Lower leg skin (tissue), 3 donors: ENCODE results near the gene SUGCT.
"Not testable (repeated sequence)": the region's sequence is repeated elsewhere in the genome, so short reads cannot be mapped to it uniquely, and the experiment has no call there.

Experiments
- POLR2A ChIP-seq, 2 donors: fragments of 450-650 bp; IDR thresholded peaks; one replicate each; pipeline ENCODE4 v1.6.1; 2016 to 2017; ENCODE audit warnings: antibody characterized with exemption in 2 of 2, mild to moderate bottlenecking in 1 of 2, moderate library complexity in 1 of 2
- TF ChIP-seq, protein P1 (sequence below), 3 donors: fragments of 450-650 bp; IDR thresholded peaks; one replicate each; pipeline ENCODE4 v1.5.1; 2016; ENCODE audit warnings: antibody characterized with exemption in 3 of 3, mild to moderate bottlenecking in 3 of 3, moderate library complexity in 2 of 3

DNA sequence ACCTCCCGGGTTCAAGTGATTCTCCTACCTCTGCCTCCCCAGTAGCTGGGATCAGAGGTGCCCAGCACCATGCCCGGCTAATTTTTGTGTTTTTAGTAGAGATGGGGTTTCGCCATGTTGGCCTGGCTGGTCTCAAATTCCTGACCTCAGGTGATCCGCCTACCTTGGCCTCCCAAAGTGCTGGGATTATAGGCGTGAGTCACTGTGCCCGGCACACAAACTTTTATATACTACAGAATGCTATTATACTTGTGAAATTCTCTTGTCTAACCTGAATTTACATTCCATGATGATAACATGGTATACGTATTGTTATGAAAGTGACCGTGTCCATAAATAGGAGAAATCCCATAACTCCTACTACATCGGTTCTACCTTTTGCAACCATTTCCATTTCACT lies 17.6 kb upstream of the SUGCT start:
- TF ChIP-seq POLR2A (IDR thresholded peaks at IDR 0.05): not testable (repeated sequence)
- TF ChIP-seq, protein P1, sequence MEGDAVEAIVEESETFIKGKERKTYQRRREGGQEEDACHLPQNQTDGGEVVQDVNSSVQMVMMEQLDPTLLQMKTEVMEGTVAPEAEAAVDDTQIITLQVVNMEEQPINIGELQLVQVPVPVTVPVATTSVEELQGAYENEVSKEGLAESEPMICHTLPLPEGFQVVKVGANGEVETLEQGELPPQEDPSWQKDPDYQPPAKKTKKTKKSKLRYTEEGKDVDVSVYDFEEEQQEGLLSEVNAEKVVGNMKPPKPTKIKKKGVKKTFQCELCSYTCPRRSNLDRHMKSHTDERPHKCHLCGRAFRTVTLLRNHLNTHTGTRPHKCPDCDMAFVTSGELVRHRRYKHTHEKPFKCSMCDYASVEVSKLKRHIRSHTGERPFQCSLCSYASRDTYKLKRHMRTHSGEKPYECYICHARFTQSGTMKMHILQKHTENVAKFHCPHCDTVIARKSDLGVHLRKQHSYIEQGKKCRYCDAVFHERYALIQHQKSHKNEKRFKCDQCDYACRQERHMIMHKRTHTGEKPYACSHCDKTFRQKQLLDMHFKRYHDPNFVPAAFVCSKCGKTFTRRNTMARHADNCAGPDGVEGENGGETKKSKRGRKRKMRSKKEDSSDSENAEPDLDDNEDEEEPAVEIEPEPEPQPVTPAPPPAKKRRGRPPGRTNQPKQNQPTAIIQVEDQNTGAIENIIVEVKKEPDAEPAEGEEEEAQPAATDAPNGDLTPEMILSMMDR (IDR thresholded peaks at IDR 0.05): not testable (repeated sequence)
